Measurements from ENCODE around the gene ZNF578. TPM values are rescaled to one million over a fixed set of nuclear protein-coding genes. Genes with fewer than 3 reads are reported as not detected.
"Not testable (repeated sequence)": the region's sequence is repeated elsewhere in the genome, so short reads cannot be mapped to it uniquely, and the experiment has no call there.

Gene ZNF578
- total and polyA plus RNA-seq, 2 donors (not counting 3 experiments of a cell fraction or from before 2014, with no cell fraction given) = 0.46 to 1.00 TPM

DNA sequence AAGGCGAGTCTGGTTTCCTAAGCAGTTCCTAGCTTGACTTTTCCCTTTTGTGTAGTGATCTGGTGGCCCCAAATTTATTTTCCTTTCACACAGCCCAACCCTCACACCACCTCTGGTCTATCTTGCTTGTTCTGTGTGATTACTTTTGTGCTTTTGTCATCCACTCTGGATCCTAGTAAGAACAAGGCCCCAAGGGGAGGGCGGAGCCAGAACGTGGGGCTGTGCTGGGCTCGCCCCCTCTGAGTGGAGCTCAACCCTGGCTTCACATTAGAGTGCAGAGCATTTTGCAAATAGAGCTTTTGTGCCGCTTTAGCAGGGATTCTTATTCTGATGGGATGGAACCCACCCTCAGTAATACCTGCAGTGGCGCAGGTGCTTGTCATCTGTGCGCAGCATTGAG is 31.7 kb downstream of the ZNF578 start:
- H3K27ac ChIP-seq (ENCODE audit: insufficient read depth, low read depth, low read length); H2AFZ ChIP-seq (ENCODE audit: low read depth, low read length); H3K4me2 ChIP-seq (ENCODE audit: insufficient read depth, low read length); H4K20me1 ChIP-seq (replicated peaks; ENCODE audit: control insufficient read depth, extremely low read depth, insufficient read depth, low read length); H3K36me3 ChIP-seq (ENCODE audit: control insufficient read depth in 2 of 2, extremely low read depth in 1 of 2, insufficient read depth in 2 of 2, low read length in 2 of 2); POLR2A ChIA-PET; intact Hi-C loops (cut with micrococcal nuclease); CTCF ChIA-PET; H3K9me1 ChIP-seq (replicated peaks; ENCODE audit: control insufficient read depth, extremely low read depth, insufficient read depth, low read length); H3K9ac ChIP-seq (replicated peaks; ENCODE audit: extremely low read depth, insufficient read depth, low read length); DNase-seq (ENCODE audit: low read depth, low spot score); H3K4me1 ChIP-seq (ENCODE audit: control insufficient read depth, extremely low read depth, insufficient read depth, low read length); H3K27me3 ChIP-seq (ENCODE audit: control insufficient read depth in 2 of 2, insufficient read depth in 2 of 2, low read length in 2 of 2); H3K79me2 ChIP-seq (ENCODE audit: control insufficient read depth, insufficient read depth, low read length); H3K9me3 ChIP-seq (replicated peaks; ENCODE audit: control insufficient read depth, insufficient read depth, low read length); H3K4me3 ChIP-seq (replicated peaks in 1 of 3; ENCODE audit: insufficient read depth in 1 of 3, low read depth in 1 of 3, low read length in 3 of 3); FAIRE-seq; BruUV-seq (replicated peaks); dilution Hi-C loops (cut with MboI; ENCODE audit: extremely low pct_ligation_motif_present, low sequenced_read_pairs): not testable (repeated sequence)

DNA sequence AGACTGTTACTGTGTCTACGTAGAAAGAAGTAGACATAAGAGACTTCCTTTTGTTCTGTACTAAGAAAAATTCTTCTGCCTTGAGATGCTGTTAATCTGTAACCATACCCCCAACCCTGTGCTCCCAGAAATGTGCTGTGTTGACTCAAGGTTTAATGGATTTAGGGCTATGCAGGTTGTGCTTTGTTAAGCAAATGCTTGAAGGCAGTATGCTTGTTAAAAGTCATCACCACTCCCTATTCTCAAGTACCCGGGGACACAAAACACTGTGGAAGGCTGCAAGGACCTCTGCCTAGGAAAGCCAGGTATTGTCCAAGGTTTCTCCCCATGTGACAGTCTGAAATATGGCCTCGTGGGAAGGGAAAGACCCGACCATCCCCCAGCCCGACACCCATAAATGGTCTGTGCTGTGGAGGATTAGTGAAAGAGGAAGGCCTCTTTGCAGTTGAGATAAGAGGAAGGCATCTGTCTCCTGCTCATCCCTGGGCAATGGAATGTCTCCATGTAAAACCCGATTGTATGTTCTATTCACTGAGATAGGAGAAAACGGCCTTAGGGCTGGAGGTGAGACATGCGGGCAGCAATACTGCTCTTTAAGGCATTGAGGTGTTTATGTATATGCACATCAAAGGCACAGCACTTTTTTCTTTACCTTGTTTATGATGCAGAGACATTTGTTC is 32.3 kb downstream of the ZNF578 start:
- H3K9me3 ChIP-seq (replicated peaks; ENCODE audit: control insufficient read depth, insufficient read depth, low read length); FAIRE-seq; H3K36me3 ChIP-seq (ENCODE audit: control insufficient read depth in 2 of 2, extremely low read depth in 1 of 2, insufficient read depth in 2 of 2, low read length in 2 of 2); dilution Hi-C loops (cut with MboI; ENCODE audit: extremely low pct_ligation_motif_present, low sequenced_read_pairs); DNase-seq (ENCODE audit: low read depth, low spot score); H3K27ac ChIP-seq (ENCODE audit: insufficient read depth, low read depth, low read length); POLR2A ChIA-PET; H4K20me1 ChIP-seq (replicated peaks; ENCODE audit: control insufficient read depth, extremely low read depth, insufficient read depth, low read length); H3K4me3 ChIP-seq (replicated peaks in 1 of 3; ENCODE audit: insufficient read depth in 1 of 3, low read depth in 1 of 3, low read length in 3 of 3); H3K4me2 ChIP-seq (ENCODE audit: insufficient read depth, low read length); H3K4me1 ChIP-seq (ENCODE audit: control insufficient read depth, extremely low read depth, insufficient read depth, low read length); CTCF ChIA-PET; H3K79me2 ChIP-seq (ENCODE audit: control insufficient read depth, insufficient read depth, low read length); H3K9me1 ChIP-seq (replicated peaks; ENCODE audit: control insufficient read depth, extremely low read depth, insufficient read depth, low read length); H2AFZ ChIP-seq (ENCODE audit: low read depth, low read length); BruUV-seq (replicated peaks); H3K27me3 ChIP-seq (ENCODE audit: control insufficient read depth in 2 of 2, insufficient read depth in 2 of 2, low read length in 2 of 2); intact Hi-C loops (cut with micrococcal nuclease); H3K9ac ChIP-seq (replicated peaks; ENCODE audit: extremely low read depth, insufficient read depth, low read length): not testable (repeated sequence)
